ENCODE results near the gene UBIAD1.
A peak's percentile ranks its signal among the peaks of the same experiment; 100 is the strongest.

The UBIAD1 gene

GRCh38 chr1:11330411-11330810, 57.4 kb downstream of the UBIAD1 start:
- Histone ChIP-seq H3K4ac (ENCODE audit: low read depth, low read length) (no peak overlapping the region), H2BK15ac (replicated peaks; ENCODE audit: low read depth) (no peak overlapping the region), H2AK5ac (ENCODE audit: low read length) (no peak overlapping the region), H3K4me2 (ENCODE audit: low read length) (no peak overlapping the region), H2BK5ac (ENCODE audit: low read length) (no peak overlapping the region), H3K27ac (ENCODE audit: low read depth, low read length) (no peak overlapping the region), H4K5ac (ENCODE audit: low read length) (no peak overlapping the region), H3K4me3 (ENCODE audit: low read length) (no peak overlapping the region), H3K56ac (ENCODE audit: low read length) (no peak overlapping the region), H3K79me1 (ENCODE audit: low read length) (no peaks in the 10 kb centered on the region), H3K4me1 (ENCODE audit: control insufficient read depth, low read depth, low read length) (no peaks in the 10 kb centered on the region), H3K79me2 (ENCODE audit: control insufficient read depth, insufficient read depth, low read length) (no peaks in the 10 kb centered on the region), H3K27me3 (ENCODE audit: insufficient read depth, low read length, poor library complexity) (no peaks in the 10 kb centered on the region), H3K9ac (ENCODE audit: low read length) (no peak overlapping the region), H2BK120ac (ENCODE audit: low read depth, low read length) (no peak overlapping the region), H3K18ac (ENCODE audit: low read length) (no peak overlapping the region), H3K23ac (ENCODE audit: low read length) (no peak overlapping the region), H4K8ac (ENCODE audit: low read depth, low read length) (no peak overlapping the region), H3K36me3 (ENCODE audit: control insufficient read depth, insufficient read depth, low read length) (no peaks in the 10 kb centered on the region)
- no CpG with 5 or more reads among the region's 4 CpGs for WGBS (ENCODE audit: extremely low coverage, insufficient coverage, low lambda C conversion rate)
- peak; percentile 55 for DNase-seq

- Histone ChIP-seq H3K23ac (ENCODE audit: low read length) (no peak overlapping the region), H3K36me3 (ENCODE audit: control insufficient read depth, insufficient read depth, low read length) (no peaks in the 10 kb centered on the region), H3K79me1 (ENCODE audit: low read length) (no peaks in the 10 kb centered on the region), H3K4me3 (ENCODE audit: low read length) (no peak overlapping the region), H2BK120ac (ENCODE audit: low read depth, low read length) (no peak overlapping the region), H3K9ac (ENCODE audit: low read length) (no peak overlapping the region), H3K4ac (ENCODE audit: low read depth, low read length) (no peak overlapping the region), H2BK5ac (ENCODE audit: low read length) (no peak overlapping the region), H3K56ac (ENCODE audit: low read length) (peak overlapping the region; percentile 7), H2BK15ac (replicated peaks; ENCODE audit: low read depth) (no peak overlapping the region), H3K4me2 (ENCODE audit: low read length) (no peak overlapping the region), H4K5ac (ENCODE audit: low read length) (no peak overlapping the region), H3K18ac (ENCODE audit: low read length) (no peak overlapping the region), H3K27me3 (ENCODE audit: insufficient read depth, low read length, poor library complexity) (no peaks in the 10 kb centered on the region), H4K8ac (ENCODE audit: low read depth, low read length) (no peak overlapping the region), H3K79me2 (ENCODE audit: control insufficient read depth, insufficient read depth, low read length) (no peaks in the 10 kb centered on the region), H2AK5ac (ENCODE audit: low read length) (no peak overlapping the region), H3K4me1 (ENCODE audit: control insufficient read depth, low read depth, low read length) (no peaks in the 10 kb centered on the region), H3K27ac (ENCODE audit: low read depth, low read length) (no peak overlapping the region)
- no CpG with 5 or more reads among the region's 14 CpGs for WGBS (ENCODE audit: extremely low coverage, insufficient coverage, low lambda C conversion rate)
- peak; percentile 44 for DNase-seq
Observed at GRCh38 chr1:11331036-11331944, 58.3 kb downstream of the UBIAD1 start.

GRCh38 chr1:11331945-11332546, 59.0 kb downstream of the UBIAD1 start:
- Histone ChIP-seq H3K4me3 (ENCODE audit: low read length) (no peak overlapping the region), H3K27me3 (ENCODE audit: insufficient read depth, low read length, poor library complexity) (no peaks in the 10 kb centered on the region), H2BK15ac (replicated peaks; ENCODE audit: low read depth) (no peak overlapping the region), H3K4me1 (ENCODE audit: control insufficient read depth, low read depth, low read length) (no peaks in the 10 kb centered on the region), H3K23ac (ENCODE audit: low read length) (no peak overlapping the region), H2AK5ac (ENCODE audit: low read length) (no peak overlapping the region), H2BK5ac (ENCODE audit: low read length) (no peak overlapping the region), H3K4me2 (ENCODE audit: low read length) (no peak overlapping the region), H3K18ac (ENCODE audit: low read length) (no peak overlapping the region), H3K27ac (ENCODE audit: low read depth, low read length) (no peak overlapping the region), H3K56ac (ENCODE audit: low read length) (no peak overlapping the region), H3K9ac (ENCODE audit: low read length) (no peak overlapping the region), H4K5ac (ENCODE audit: low read length) (no peak overlapping the region), H3K79me1 (ENCODE audit: low read length) (no peaks in the 10 kb centered on the region), H3K36me3 (ENCODE audit: control insufficient read depth, insufficient read depth, low read length) (no peaks in the 10 kb centered on the region), H3K4ac (ENCODE audit: low read depth, low read length) (no peak overlapping the region), H4K8ac (ENCODE audit: low read depth, low read length) (no peak overlapping the region), H2BK120ac (ENCODE audit: low read depth, low read length) (no peak overlapping the region), H3K79me2 (ENCODE audit: control insufficient read depth, insufficient read depth, low read length) (no peaks in the 10 kb centered on the region)
- no peak for DNase-seq
- WGBS (ENCODE audit: extremely low coverage, insufficient coverage, low lambda C conversion rate), result no CpG with 5 or more reads among the region's 13 CpGs

- H3K56ac ChIP-seq (ENCODE audit: low read length), result no peak overlapping the region
- H2BK5ac ChIP-seq (ENCODE audit: low read length), result no peak overlapping the region
- no CpG with 5 or more reads among the region's 7 CpGs for WGBS (ENCODE audit: extremely low coverage, insufficient coverage, low lambda C conversion rate)
- H3K18ac ChIP-seq (ENCODE audit: low read length), result no peak overlapping the region
- no peak overlapping the region for H4K5ac ChIP-seq (ENCODE audit: low read length)
- H4K8ac ChIP-seq (ENCODE audit: low read depth, low read length), result no peak overlapping the region
- H3K4me2 ChIP-seq (ENCODE audit: low read length), result no peak overlapping the region
- no peaks in the 10 kb centered on the region for H3K79me2 ChIP-seq (ENCODE audit: control insufficient read depth, insufficient read depth, low read length)
- H2AK5ac ChIP-seq (ENCODE audit: low read length), result no peak overlapping the region
- no peak for DNase-seq
- H2BK120ac ChIP-seq (ENCODE audit: low read depth, low read length), result no peak overlapping the region
- no peak overlapping the region for H3K4me3 ChIP-seq (ENCODE audit: low read length)
- H3K4me1 ChIP-seq (ENCODE audit: control insufficient read depth, low read depth, low read length), result no peaks in the 10 kb centered on the region
- H3K23ac ChIP-seq (ENCODE audit: low read length), result no peak overlapping the region
- H2BK15ac ChIP-seq (replicated peaks; ENCODE audit: low read depth), result no peak overlapping the region
- no peak overlapping the region for H3K27ac ChIP-seq (ENCODE audit: low read depth, low read length)
- H3K4ac ChIP-seq (ENCODE audit: low read depth, low read length), result no peak overlapping the region
- no peaks in the 10 kb centered on the region for H3K36me3 ChIP-seq (ENCODE audit: control insufficient read depth, insufficient read depth, low read length)
- H3K79me1 ChIP-seq (ENCODE audit: low read length), result no peaks in the 10 kb centered on the region
- H3K9ac ChIP-seq (ENCODE audit: low read length), result no peak overlapping the region
- no peaks in the 10 kb centered on the region for H3K27me3 ChIP-seq (ENCODE audit: insufficient read depth, low read length, poor library complexity)
Observed at GRCh38 chr1:11333631-11334030, 60.6 kb downstream of the UBIAD1 start.

GRCh38 chr1:11334261-11334804, 61.3 kb downstream of the UBIAD1 start:
- no peak overlapping the region for H3K27ac ChIP-seq (ENCODE audit: low read depth, low read length)
- no peak overlapping the region for H3K4me2 ChIP-seq (ENCODE audit: low read length)
- no peak overlapping the region for H2BK15ac ChIP-seq (replicated peaks; ENCODE audit: low read depth)
- no peaks in the 10 kb centered on the region for H3K79me2 ChIP-seq (ENCODE audit: control insufficient read depth, insufficient read depth, low read length)
- H3K36me3 ChIP-seq (ENCODE audit: control insufficient read depth, insufficient read depth, low read length), result no peaks in the 10 kb centered on the region
- H2BK120ac ChIP-seq (ENCODE audit: low read depth, low read length), result no peak overlapping the region
- no peak overlapping the region for H4K5ac ChIP-seq (ENCODE audit: low read length)
- H3K56ac ChIP-seq (ENCODE audit: low read length), result no peak overlapping the region
- H3K23ac ChIP-seq (ENCODE audit: low read length), result no peak overlapping the region
- H4K8ac ChIP-seq (ENCODE audit: low read depth, low read length), result no peak overlapping the region
- H3K18ac ChIP-seq (ENCODE audit: low read length), result no peak overlapping the region
- no peak for DNase-seq
- no peaks in the 10 kb centered on the region for H3K79me1 ChIP-seq (ENCODE audit: low read length)
- H3K4me3 ChIP-seq (ENCODE audit: low read length), result no peak overlapping the region
- H3K4me1 ChIP-seq (ENCODE audit: control insufficient read depth, low read depth, low read length), result no peaks in the 10 kb centered on the region
- no peak overlapping the region for H3K9ac ChIP-seq (ENCODE audit: low read length)
- H2AK5ac ChIP-seq (ENCODE audit: low read length), result no peak overlapping the region
- H2BK5ac ChIP-seq (ENCODE audit: low read length), result no peak overlapping the region
- no CpG with 5 or more reads among the region's 13 CpGs for WGBS (ENCODE audit: extremely low coverage, insufficient coverage, low lambda C conversion rate)
- no peaks in the 10 kb centered on the region for H3K27me3 ChIP-seq (ENCODE audit: insufficient read depth, low read length, poor library complexity)
- no peak overlapping the region for H3K4ac ChIP-seq (ENCODE audit: low read depth, low read length)

All from mesendoderm (in vitro differentiated cells).